Hematopoietic multipotent progenitor cell treated with erythropoietin and hydrocortisone succinate and interleukin-3 and kit ligand, for 15 days (in vitro differentiated cells): Measurements from ENCODE around the gene STRIP1.
"Not testable (repeated sequence)": the region's sequence is repeated elsewhere in the genome, so short reads cannot be mapped to it uniquely, and the experiment has no call there.

Experiments
- DNase-seq: peaks from one replicate; pipeline ENCODE4 v3.0.0-alpha.2; 2015; ENCODE audit warnings: low spot score

STRIP1 gene

DNA sequence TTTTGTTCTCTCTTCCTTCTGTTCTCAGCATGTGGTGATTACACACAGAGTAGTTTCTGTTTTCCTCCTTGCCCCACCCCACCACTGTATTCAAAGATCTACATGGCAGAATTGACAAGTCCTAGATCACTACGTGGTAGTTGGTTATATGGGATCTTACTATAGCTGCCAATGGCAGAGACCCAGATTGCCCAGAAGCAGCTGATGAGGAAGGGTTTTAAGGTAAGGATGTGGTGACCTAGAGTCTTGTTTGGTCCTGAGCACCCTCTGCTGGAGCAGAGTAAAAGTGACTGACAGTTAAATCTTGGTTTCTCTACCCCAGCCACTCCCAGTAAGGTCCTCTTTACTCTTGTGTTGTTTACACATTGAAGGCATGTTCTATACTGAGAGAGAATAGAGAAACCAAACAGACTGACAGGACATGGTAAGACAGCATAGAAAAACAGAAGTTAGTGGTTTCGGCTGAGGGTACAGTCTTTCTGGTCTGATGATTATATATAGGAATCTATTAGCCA, 22.8 kb upstream of the STRIP1 start:
- DNase-seq = peak; percentile 36

DNA sequence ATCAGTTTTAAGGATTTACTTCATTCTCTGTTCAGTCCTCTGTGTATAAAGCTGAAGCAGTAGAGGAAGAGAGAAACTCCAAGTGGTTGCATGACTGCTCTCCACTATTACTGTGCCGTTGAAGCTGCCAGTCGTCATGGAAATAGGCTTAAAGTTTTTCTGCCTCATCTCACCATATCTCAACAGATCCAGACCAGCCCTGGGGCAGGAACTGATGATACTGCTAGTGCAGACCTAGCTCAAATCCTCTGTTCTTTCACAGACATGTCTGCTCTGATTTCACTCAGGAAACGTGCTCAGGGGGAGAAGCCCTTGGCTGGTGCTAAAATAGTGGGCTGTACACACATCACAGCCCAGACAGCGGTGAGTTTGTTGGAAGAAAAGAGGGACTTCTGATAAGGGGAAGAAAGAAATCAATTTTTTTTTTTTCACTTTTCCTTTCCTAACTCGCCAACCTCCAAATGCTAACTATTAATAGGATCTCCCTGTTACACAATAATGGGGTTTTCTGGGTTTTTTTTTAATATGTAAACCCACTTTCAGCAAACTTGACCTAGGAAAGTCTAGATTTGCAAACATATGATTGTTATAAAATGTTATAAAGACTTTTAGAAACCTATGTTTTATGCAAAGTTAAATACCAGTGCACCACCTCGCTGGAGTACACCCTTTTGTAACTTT, 22.2 kb upstream of the STRIP1 start:
- no peak for DNase-seq

DNA sequence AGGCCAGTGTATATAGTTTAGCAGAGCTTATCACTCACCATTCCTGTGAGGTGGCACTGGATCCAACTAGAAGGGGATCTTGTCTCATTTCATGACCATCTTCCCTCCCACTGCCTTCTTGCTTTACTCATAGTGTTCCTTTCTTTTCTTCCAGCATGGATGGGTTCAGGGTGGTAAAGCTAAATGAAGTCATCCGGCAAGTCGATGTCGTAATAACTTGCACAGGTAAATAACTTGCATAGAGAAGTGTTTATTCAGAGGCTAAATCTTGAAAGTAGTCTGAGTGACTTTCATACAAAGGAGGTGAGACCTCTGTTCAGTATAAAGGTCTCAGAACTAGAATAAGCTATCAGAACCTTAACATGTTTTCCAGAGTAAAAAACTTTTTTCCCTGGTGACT, 16.6 kb upstream of the STRIP1 start:
- DNase-seq = no peak

DNA sequence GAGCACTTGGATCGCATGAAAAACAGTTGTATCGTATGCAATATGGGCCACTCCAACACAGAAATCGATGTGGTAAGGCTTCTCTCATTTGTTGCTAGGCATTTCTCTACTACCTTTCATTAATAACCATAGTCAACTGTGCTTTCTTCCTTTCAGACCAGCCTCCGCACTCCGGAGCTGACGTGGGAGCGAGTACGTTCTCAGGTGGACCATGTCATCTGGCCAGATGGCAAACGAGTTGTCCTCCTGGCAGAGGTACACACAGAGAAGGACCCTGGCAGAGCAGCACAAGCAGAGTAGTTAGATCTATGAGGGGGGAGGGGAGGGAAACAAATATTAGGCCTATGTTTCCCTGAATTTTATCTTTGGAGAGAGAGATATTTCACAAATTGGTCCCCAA, 16.0 kb upstream of the STRIP1 start:
- DNase-seq = no peak

DNA sequence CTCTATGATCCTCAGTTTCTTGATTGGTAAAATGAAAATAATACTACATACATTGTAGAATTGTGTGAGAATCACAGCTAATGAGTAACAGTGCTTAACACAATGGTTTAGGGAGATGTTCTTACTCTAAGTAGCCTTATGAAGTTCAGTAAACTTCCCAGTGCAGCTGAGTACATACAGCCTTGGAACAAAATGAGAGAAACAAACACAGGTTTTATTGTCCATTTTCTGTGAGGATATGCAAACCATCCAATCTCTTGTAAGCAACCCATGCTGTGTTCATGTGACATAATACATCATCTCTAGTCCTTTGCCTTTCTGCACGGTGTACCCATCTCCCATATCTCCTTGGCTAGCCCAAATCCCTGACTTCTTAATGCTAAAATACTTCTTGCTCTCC, 14.7 kb upstream of the STRIP1 start:
- no peak for DNase-seq

DNA sequence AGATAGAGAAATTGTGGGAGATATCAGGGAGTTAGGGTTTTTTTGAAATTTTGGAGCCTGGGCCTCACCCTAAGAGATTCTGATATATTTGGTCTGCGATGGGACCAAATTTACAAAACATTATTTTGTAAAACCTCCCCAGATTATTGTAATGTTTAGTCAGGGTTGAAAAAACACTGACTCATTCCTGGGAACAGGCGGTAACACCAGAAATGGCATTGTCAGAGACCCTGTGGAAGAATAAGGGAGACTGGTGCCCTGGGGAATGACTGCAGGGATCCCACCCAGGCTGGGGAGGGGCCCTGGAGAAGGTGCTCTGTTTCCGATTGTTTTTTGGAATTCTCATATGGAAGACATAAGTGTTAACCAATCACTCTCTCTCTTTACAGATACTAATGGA, 13.1 kb upstream of the STRIP1 start:
- DNase-seq = no peak

DNA sequence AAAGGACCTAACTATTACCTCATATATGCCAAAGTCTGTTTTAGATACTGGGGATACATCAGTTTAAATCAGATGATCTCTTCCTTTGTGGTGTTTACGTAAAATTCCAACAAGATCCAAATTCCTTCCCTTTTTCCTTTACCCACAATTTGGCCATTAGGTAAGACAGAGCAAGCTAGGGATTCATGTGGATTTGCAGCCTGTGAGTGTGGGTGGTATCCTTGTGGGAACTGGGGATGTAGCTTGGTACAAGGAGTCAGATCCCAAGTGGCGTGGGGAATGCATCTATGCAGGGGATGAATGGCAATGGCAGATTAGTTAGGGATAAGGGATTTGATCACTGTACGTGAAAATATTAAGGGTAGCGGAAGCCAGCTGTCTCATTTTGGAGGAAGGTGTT, 9.8 kb upstream of the STRIP1 start:
- DNase-seq = no peak

DNA sequence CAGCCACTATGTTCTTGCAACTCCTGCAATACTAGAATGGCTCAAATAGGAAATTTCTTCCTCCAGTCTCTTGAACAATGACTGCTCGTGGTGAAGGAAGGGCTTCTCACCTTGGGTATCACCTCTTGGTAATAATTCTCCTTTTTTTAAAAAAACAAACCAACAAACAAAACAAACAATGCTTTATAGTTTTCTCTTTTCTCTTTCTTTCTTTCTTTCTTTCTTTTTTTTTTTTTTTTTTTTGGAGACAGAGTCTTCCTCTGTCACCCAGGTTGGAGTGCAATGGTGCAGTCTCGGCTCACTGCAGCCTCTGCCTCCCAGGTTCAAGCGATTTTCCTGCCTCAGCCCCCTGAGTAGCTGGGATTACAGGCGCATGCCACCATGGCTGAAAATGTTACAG, 3.7 kb upstream of the STRIP1 start:
- not testable (repeated sequence) for DNase-seq

DNA sequence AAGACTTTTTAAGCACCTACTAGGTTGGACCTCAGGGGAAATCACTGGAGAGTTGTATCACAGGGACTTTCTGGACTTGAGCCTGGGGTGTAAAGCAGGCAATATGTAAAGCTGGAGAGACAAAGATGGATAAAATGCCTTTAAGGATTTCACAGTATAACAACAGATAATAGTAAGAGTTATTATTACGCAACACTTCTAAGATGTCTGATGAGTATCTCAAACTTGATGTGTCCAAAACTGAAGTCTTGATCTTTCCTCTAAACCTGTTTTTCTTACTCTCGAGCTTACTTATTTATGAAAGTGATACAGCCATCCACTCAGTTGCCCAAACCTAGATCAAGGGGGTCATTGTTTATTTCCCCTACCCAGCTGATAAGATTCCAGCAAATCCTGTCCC, 2.1 kb upstream of the STRIP1 start:
- DNase-seq = no peak

DNA sequence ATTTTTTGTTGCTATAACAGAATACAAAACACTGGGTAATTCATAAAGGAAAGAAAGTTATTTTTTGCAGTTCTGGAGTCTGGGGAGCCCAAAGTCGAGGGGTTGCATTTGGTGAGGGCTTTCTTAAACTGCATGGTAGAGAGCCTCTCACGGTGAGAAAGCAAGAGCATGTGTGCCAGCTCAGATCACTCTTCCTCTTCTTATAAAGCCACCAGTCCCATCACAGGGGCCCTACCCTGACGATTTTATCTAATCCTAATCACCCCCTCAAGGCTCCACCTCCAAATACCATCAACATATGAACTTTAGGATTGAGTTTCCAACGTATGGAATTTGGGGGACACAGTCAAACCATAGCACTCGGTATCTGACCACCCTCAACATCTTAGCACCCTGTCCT, 1.0 kb upstream of the STRIP1 start:
- no peak for DNase-seq

DNA sequence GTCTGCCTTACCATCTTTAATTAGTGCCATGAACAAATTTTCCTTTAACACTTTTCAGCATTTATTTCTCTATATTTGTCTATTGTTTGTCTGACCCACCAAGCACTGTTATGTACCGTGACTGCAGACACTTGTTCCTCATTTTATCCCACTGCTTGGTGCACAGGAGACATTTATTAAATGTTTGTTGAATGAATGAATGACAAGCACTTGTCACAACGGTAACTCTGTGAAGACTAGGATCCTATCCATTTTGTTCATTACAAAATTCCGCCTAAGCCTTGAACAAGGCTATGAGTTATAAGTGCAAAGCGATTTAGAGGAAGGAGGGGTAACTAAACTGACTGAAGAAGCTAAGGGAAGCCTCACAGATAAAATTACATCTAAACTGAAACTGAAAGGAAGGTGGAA, 379 bp upstream of the STRIP1 start:
- no peak for DNase-seq

DNA sequence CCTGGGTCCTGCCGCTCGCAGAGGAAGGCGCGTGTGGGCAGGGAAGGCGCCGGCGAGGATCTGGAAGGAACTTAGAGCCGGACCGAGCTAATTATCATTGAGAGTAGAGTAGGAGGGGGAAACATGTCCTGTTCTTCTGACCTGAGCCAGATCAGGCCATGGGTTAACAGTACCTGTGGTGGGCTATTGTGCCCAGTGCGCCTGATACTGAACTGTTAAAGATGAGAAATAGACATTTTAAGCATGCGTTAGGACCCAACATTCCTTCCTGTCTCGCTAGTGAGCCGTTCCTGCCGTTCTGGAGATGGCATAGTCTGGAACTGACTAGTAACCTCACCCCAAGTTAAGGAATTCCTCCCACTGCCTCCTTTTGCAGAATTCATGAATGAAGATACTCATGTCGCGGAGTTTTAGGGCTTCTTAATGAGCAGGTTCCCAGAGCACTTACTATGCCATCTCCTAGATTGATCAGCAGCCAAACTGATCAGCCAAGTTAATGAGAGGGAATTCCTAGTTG, 870 bp downstream of the STRIP1 start:
- no peak for DNase-seq

DNA sequence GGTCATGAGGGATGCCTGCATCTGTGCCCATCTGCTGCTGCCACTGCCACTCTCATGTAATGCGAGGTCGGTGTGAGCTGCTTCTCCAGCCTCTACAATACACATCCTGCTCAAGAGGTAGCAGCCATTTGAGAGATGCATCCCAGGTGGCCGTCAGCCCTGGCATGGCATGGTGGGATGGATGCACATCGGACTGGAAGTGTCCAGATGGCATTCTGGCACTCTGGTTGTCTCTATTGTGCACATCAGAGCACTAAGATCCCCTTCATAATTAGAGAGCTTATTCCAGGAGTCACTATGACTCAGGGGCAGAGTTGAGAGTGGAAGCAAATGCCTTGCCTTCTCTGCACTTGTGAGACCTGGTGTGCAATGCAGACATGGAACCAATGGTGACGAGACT, 3.8 kb downstream of the STRIP1 start:
- no peak for DNase-seq

DNA sequence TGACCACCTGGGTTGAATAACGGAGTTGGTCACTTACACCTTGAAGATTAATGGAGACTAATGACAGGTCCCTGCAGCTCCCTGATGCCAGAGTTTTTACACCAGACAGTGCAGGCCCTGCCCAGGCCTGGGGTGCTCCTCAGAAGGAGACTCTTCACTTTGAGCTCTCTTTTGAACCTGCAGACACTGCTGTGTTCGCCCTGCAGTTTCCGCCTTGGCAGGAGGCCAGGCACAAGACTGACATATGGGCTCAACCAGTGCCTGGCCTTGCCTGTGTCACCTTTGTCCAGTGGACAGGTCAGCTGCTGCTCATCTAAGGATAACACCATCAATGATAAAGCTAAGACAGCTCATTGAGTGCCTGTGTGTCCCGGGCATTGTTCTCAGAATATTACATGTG, 5.2 kb downstream of the STRIP1 start:
- no peak for DNase-seq

DNA sequence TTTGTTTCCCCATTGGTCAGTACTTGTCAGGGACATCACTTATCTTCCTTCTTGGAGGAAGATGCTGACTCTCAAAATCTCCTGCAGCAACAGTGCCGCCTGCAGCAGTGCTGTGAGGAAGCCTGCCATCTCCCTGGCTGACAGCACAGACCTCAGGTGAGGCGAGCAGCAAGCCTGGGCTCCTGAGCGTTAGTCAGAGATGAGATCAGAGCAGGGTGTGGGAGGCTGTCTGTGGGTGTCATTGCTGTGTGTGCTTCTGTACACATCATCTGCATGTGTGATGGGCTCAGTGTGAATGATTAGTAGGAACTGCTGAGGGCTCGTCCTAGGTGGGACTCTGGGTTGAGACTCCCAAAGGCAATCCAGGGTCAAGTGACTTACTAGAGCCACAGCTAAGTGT, 6.1 kb downstream of the STRIP1 start:
- DNase-seq = no peak

DNA sequence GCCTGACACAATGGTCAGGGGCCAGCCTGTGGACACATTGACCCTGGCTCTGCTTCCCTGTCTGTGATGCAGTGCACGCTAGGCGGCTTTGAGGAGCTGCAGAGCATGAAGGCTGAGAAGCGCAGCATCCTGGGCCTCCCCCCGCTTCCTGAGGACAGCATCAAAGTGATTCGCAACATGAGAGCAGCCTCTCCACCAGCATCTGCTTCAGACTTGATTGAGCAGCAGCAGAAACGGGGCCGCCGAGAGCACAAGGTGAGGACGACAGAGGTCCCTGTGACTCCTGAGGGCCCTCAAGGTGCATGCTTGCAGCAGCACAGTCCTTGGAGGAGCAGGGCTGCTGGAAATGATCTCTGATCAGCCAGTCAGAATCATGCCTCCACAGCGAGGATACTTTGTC, 8.6 kb downstream of the STRIP1 start:
- DNase-seq = no peak

DNA sequence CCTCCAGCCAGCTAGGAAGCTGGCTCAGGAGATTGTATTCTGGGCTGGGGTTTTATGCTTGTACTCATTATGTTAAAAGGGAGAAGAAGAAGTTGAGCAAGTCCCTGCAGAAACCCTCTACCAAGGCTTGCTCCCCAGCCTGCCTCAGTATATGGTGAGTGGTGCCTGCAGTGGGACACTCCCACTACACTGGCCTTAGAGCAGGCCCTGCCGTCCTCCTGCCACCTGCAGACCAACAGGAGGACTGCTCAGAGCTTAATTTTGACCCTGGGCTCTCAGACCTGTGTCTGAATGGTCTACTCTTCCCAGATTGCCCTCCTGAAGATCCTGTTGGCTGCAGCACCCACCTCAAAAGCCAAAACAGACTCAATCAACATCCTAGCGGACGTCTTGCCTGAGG, 13.0 kb downstream of the STRIP1 start:
- no peak for DNase-seq

DNA sequence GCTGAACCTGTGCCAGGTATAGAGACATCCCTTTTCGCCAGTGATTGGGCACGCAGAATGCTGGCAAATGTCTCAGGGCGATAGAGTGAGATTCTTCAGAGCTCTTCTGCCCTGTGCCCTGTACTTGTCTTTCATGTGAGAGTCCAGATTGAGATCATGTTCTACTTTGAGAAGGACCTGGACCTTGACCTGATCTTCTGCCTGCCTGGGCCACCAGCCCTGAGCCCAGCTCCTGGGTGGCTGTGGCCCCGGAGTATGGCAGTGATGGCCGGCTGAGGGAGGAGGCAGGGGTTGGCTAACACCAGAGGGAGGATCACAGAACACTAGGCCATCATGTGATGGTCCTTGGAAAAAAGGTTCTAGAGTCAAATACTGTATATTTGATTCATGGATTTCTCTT, 13.8 kb downstream of the STRIP1 start:
- no peak for DNase-seq

DNA sequence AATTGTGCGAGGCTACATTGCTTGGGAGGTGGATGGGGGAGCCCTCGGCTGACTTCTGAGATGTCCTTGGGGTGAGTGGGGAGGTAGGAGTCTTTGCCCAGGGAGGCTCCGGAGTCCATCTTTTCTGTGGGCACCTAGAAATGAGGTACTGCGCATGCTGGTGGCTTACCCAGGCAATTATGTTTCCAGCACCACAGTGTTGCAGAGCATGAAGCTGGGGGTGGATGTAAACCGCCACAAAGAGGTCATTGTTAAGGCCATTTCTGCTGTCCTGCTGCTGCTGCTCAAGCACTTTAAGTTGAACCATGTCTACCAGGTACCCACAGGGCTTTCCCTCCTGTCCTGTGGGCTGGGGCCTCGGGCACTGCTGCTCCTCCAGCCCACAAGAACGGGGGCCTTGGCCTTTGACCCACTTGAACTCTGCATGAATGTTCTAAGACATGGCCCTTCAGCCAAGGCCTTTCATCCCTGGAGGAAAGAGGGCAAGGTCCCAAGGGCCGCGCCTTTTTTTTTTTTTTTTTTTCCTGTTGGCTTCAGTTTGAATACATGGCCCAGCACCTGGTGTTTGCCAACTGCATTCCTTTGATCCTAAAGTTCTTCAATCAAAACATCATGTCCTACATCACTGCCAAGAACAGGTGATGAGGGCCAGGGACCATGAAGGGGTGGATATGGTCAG, 14.6 kb downstream of the STRIP1 start:
- no peak for DNase-seq

DNA sequence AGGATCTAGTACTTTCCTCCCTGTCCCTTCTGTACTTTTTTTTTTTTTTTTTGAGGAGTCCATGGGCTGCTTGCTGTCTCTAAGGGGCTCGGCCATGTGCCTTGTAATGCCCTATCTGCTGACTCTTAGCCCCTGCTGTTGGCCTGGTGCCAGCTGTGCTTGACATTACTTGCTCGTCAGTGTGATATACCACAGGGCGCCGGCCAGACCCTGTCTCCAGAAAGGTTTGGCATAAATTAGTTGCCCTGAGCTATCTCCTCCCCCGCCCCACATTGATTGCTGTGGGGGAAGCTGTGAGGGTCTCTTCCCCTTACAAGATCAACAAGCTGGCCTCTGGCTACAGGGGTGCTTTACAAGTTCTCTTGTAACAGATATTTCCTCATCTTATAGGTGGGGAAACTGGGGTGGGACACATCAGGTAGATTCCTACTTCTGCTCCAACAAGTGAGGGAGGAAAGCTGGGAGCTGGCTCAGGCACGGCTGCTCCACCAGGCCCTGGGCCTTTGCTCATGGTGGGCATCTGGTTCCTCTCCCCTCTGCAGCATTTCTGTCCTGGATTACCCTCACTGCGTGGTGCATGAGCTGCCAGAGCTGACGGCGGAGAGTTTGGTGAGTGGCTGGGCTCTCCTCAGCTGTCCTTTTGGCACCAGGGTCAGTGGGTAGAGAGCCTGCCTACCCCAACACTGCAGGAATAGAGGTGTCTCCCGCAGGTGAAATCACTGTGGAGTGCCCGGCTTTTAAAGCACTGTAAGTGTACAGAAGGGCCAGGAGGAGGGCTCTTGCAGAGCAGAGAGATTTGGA, 15.6 kb downstream of the STRIP1 start:
- DNase-seq = no peak

DNA sequence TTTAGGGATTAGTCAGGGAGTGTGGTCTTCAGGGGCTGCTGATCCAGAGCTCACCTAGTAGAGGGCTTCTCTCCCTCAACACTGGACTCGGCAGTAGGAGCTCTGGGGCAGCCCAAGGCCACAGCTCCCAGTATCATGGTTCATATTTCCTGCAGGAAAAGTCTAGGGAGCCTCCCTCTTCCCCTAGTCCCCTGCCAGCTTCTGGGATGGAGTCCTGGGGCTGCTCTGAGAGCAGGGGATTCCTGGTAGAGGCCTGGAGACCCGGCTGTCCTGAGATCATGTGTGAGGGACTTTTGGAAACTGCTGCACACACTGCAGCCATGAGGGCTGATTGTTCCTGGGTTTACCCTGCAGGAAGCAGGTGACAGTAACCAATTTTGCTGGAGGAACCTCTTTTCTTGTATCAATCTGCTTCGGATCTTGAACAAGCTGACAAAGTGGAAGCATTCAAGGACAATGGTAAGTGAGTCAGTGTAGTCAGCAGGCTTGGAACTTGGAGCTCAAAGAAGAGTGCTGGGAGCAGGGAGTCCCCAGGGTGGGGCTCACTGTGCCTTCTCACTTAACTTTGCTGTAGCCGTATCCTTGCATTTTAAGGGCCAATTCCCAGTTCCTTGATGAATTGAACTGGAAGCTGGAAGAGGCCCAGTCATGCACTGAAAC, 16.3 kb downstream of the STRIP1 start:
- no peak for DNase-seq

DNA sequence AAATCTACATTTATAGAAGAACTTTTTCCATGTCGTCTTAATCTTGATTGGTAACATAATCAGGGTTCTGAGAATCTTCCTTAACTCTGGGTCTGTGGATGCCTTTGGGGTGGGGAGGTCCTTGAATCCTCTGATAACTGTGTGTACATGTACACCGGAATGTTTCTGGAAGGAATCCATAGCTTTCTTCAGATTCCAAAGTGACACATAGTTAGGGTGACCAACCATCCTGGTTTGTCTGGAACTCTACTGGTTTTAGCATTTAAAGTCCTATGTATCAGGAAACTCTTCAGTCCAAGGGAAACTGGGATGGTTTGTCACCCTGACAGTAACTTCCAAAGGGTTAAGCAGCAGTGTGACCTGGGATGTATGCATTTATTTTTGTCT, 16.8 kb downstream of the STRIP1 start:
- no peak for DNase-seq
